K562 (cell line): Measurements from ENCODE around the gene EYA4. TPM values are rescaled to one million over a fixed set of nuclear protein-coding genes. Genes with fewer than 3 reads are reported as not detected.
A peak's percentile ranks its signal among the peaks of the same experiment; 100 is the strongest.

Source experiments
- CBX1 ChIP-seq: sonication (generic); IDR thresholded peaks from 2 replicates; pipeline ENCODE4 v1.6.1; 2016; ENCODE audit warnings: antibody characterized with exemption, low read depth, mild to moderate bottlenecking
- FOXA3 ChIP-seq, 2 experiments: fragments of 450-650 bp in 1 of 2; sonication (generic) in 1 of 2; formaldehyde crosslinking; IDR thresholded peaks in 1 of 2; conservative IDR thresholded peaks in 1 of 2; 2 replicates each; pipeline versions ENCODE4 v1.4.0 to v1.8.0; 2020 to 2022; ENCODE audit warnings: mild to moderate bottlenecking in 2 of 2, missing genetic modification reagents in 1 of 2
- PHB2 ChIP-seq: fragments of 450-650 bp; IDR thresholded peaks from 2 replicates; pipeline ENCODE4 v1.6.1; 2017; ENCODE audit warnings: low read depth
- PHF20 ChIP-seq: fragments of 450-650 bp; IDR thresholded peaks from 2 replicates; pipeline ENCODE4 v1.6.1; 2018; ENCODE audit not compliant: partially characterized antibody
- RAD21 ChIP-seq, 2 experiments: fragments of 250-450 bp in 1 of 2; fragments of 450-650 bp in 1 of 2; sonication (Bioruptor Pico) in 1 of 2; formaldehyde crosslinking in 1 of 2; IDR thresholded peaks in 1 of 2; conservative IDR thresholded peaks in 1 of 2; 2 replicates each; pipeline versions ENCODE4 v1.4.0 to v1.8.0; 2020 to 2022; ENCODE audit warnings: mild to moderate bottlenecking in 2 of 2, moderate library complexity in 1 of 2
- REST ChIP-seq, 2 experiments: fragments of 450-650 bp; formaldehyde crosslinking in 1 of 2; IDR thresholded peaks; 2 replicates each; pipeline versions ENCODE4 v1.4.0 to v1.6.1; 2014 to 2020; ENCODE audit warnings: mild to moderate bottlenecking in 2 of 2, borderline replicate concordance in 1 of 2, low read depth in 1 of 2
- TRIM25 ChIP-seq: fragments of 450-650 bp; IDR thresholded peaks from 2 replicates; pipeline ENCODE4 v1.7.0; 2016; ENCODE audit warnings: borderline replicate concordance
- ZNF766 ChIP-seq: fragments of 200-800 bp; sonication (Bioruptor generic); conservative IDR thresholded peaks from 2 replicates; pipeline ENCODE4 v1.6.1; 2016; ENCODE audit warnings: missing genetic modification characterization, missing compliant biosample characterization
- polyA plus RNA-seq, 8 experiments: library from polyadenylated mRNA; depleted of rRNA in 4 of 8; stranded (reverse) in 5 of 8; unstranded in 3 of 8; fragments of >200 nt; fragmentation: Nextera tagmentation in 2 of 8; fragmentation: Illumina TruSeq in 1 of 8; extraction: Ambion mirVana in 2 of 8; extraction: Trizol in 1 of 8; gene quantifications; 2 replicates each; pipeline versions ENCODE4 v1.2.1 to v1.2.3, GENCODE V29; 2011 to 2014; ENCODE audit warnings: inconsistent platforms in 1 of 8, missing spikeins in 1 of 8
- total RNA-seq, 7 experiments: library from RNA; depleted of rRNA in 6 of 7; stranded (reverse); fragments of >200 nt in 6 of 7; fragmentation: Illumina TruSeq in 2 of 7; extraction: Trizol in 2 of 7; gene quantifications; 2 replicates each; pipeline versions ENCODE4 v1.2.1 to v1.2.3, GENCODE V29; 2011 to 2021; ENCODE audit warnings: low replicate concordance in 1 of 7

Gene EYA4
- total and polyA plus RNA-seq, 9 of the 15 experiments (the other 6 are each of a cell fraction or from before 2014, with no cell fraction given): 0.03 to 0.04 TPM; not detected in 7

GRCh38 chr6:133512410-133513016 lies 271.4 kb downstream of the EYA4 start (continued):
- TF ChIP-seq FOXA3 (CRISPR knock-in tag; conservative IDR thresholded peaks at IDR 0.05 in 1 of 2, IDR thresholded peaks at IDR 0.05 in 1 of 2): no peak
- no peak for TF ChIP-seq TRIM25
- TF ChIP-seq REST (IDR thresholded peaks at IDR 0.05; ENCODE audit: borderline replicate concordance): peak; percentile 42; the same call in 1 of the 2 replicates
- TF ChIP-seq REST (CRISPR knock-in tag; IDR thresholded peaks at IDR 0.05; ENCODE audit: low read depth): no peak
- no peak for TF ChIP-seq ZNF766
- TF ChIP-seq PHF20: no peak
- no peak for TF ChIP-seq CBX1
- peak; percentile 66 to 73 for TF ChIP-seq RAD21 (CRISPR knock-in tag; conservative IDR thresholded peaks at IDR 0.05 in 1 of 2, IDR thresholded peaks at IDR 0.05 in 1 of 2)
- TF ChIP-seq PHB2: no peak
